ENCODE results near the gene SMTN. TPM values are rescaled to one million over a fixed set of nuclear protein-coding genes. Genes with fewer than 3 reads are reported as not detected.

The SMTN gene
- total RNA-seq, 4 donors from 2014 or later, result 171 to 341 (median 219) TPM

- no peak for DNase-seq
- TF ChIP-seq POLR2A (IDR thresholded peaks at IDR 0.05), result no peak
- no peak for TF ChIP-seq CTCF (IDR thresholded peaks at IDR 0.05)
- no peak for TF ChIP-seq POLR2AphosphoS5 (IDR thresholded peaks at IDR 0.05)
- no peak for TF ChIP-seq EP300 (IDR thresholded peaks at IDR 0.05; ENCODE audit: low read depth)
- Histone ChIP-seq H3K36me3 (no peaks in the 10 kb centered on the region), H3K9me3 (no peaks in the 10 kb centered on the region), H3K27ac (no peak overlapping the region), H3K4me1 (peaks cover 8 to 21% (median 16%) of the 10 kb centered on the region in 4 donors), H3K27me3 (no peaks in the 10 kb centered on the region), H3K4me3 (no peak overlapping the region)
- in situ Hi-C loops (cut with MboI; ENCODE audit: low pct_ligation_motif_present in 1 of 4, low pct_unique_long_range_greater_than_20kb in 1 of 4, low sequenced_read_pairs in 3 of 4) (no loop called here), intact Hi-C loops (cut with DNase I; ENCODE audit: low total_unique reads) (no loop called here)
- 84 to 100% methylated on average over 1 to 12 of the region's 13 CpGs for WGBS, 2 donors (ENCODE audit: low coverage in 1 of 2)
Measured at GRCh38 chr22:31126869-31127175, 45.7 kb downstream of the SMTN start.

- H3K9me3 ChIP-seq, result no peaks in the 10 kb centered on the region
- TF ChIP-seq POLR2AphosphoS5 (IDR thresholded peaks at IDR 0.05) (no peak), EP300 (IDR thresholded peaks at IDR 0.05; ENCODE audit: low read depth) (no peak)
- in situ Hi-C loops (cut with MboI; ENCODE audit: low pct_ligation_motif_present in 1 of 4, low pct_unique_long_range_greater_than_20kb in 1 of 4, low sequenced_read_pairs in 3 of 4), result no loop called here
- no peak overlapping the region for H3K27ac ChIP-seq
- no peak for DNase-seq
- WGBS, 2 donors (ENCODE audit: low coverage in 1 of 2), result 60 to 68% methylated on average over 6 to 19 of the region's 19 CpGs
- intact Hi-C loops (cut with DNase I; ENCODE audit: low total_unique reads), result no loop called here
- H3K36me3 ChIP-seq, result no peaks in the 10 kb centered on the region
- H3K4me3 ChIP-seq, result no peak overlapping the region
- no peaks in the 10 kb centered on the region for H3K27me3 ChIP-seq
- peaks cover 4 to 16% (median 11%) of the 10 kb centered on the region in 4 donors for H3K4me1 ChIP-seq
Measured at GRCh38 chr22:31127181-31127772, 46.2 kb downstream of the SMTN start.

GRCh38 chr22:31128156-31128555 lies 47.0 kb downstream of the SMTN start:
- no peak overlapping the region for H3K4me3 ChIP-seq
- WGBS, 2 donors (ENCODE audit: low coverage in 1 of 2), result 96% methylated on average over 7 of the region's 7 CpGs; no CpG with 5 or more reads in 1 of the 2 donors
- in situ Hi-C loops (cut with MboI; ENCODE audit: low pct_ligation_motif_present in 1 of 4, low pct_unique_long_range_greater_than_20kb in 1 of 4, low sequenced_read_pairs in 3 of 4) (no loop called here), intact Hi-C loops (cut with DNase I; ENCODE audit: low total_unique reads) (no loop called here)
- no peak for DNase-seq
- H3K27ac ChIP-seq, result no peak overlapping the region
- TF ChIP-seq CTCF (IDR thresholded peaks at IDR 0.05), result no peak
- TF ChIP-seq POLR2AphosphoS5 (IDR thresholded peaks at IDR 0.05), result no peak
- TF ChIP-seq EP300 (IDR thresholded peaks at IDR 0.05; ENCODE audit: low read depth), result no peak
- no peak for TF ChIP-seq POLR2A (IDR thresholded peaks at IDR 0.05)
- no peaks in the 10 kb centered on the region for H3K9me3 ChIP-seq
- no peaks in the 10 kb centered on the region for H3K27me3 ChIP-seq
- no peaks in the 10 kb centered on the region for H3K36me3 ChIP-seq
- H3K4me1 ChIP-seq, result peaks cover 0 to 10% (median 5%) of the 10 kb centered on the region in 4 donors

- DNase-seq, result no peak
- H3K4me1 ChIP-seq, result peaks cover 0 to 4% (median 0%) of the 10 kb centered on the region in 4 donors
- H3K36me3 ChIP-seq, result no peaks in the 10 kb centered on the region
- intact Hi-C loops (cut with DNase I; ENCODE audit: low total_unique reads), result no loop called here
- no peaks in the 10 kb centered on the region for H3K27me3 ChIP-seq
- H3K9me3 ChIP-seq, result no peaks in the 10 kb centered on the region
- H3K4me3 ChIP-seq, result no peak overlapping the region
- TF ChIP-seq CTCF (IDR thresholded peaks at IDR 0.05) (no peak), EP300 (IDR thresholded peaks at IDR 0.05; ENCODE audit: low read depth) (no peak), POLR2AphosphoS5 (IDR thresholded peaks at IDR 0.05) (no peak), POLR2A (IDR thresholded peaks at IDR 0.05) (no peak)
- H3K27ac ChIP-seq, result no peak overlapping the region
- in situ Hi-C loops (cut with MboI; ENCODE audit: low pct_ligation_motif_present in 1 of 4, low pct_unique_long_range_greater_than_20kb in 1 of 4, low sequenced_read_pairs in 3 of 4), result no loop called here
- WGBS, 2 donors (ENCODE audit: low coverage in 1 of 2), result 81% methylated on average over 2 of the region's 2 CpGs; no CpG with 5 or more reads in 1 of the 2 donors
Measured at GRCh38 chr22:31130873-31131272, 49.8 kb downstream of the SMTN start.

- Histone ChIP-seq H3K9me3 (no peaks in the 10 kb centered on the region), H3K4me1 (peaks cover 0 to 4% (median 0%) of the 10 kb centered on the region in 4 donors), H3K36me3 (no peaks in the 10 kb centered on the region), H3K4me3 (no peak overlapping the region), H3K27ac (no peak overlapping the region), H3K27me3 (peaks cover 3% of the 10 kb centered on the region)
- 88% methylated on average over 7 of the region's 19 CpGs; no CpG with 5 or more reads in 1 of the 2 donors for WGBS, 2 donors (ENCODE audit: low coverage in 1 of 2)
- no peak for DNase-seq
- intact Hi-C loops (cut with DNase I; ENCODE audit: low total_unique reads) (no loop called here), in situ Hi-C loops (cut with MboI; ENCODE audit: low pct_ligation_motif_present in 1 of 4, low pct_unique_long_range_greater_than_20kb in 1 of 4, low sequenced_read_pairs in 3 of 4) (no loop called here)
- TF ChIP-seq POLR2A (IDR thresholded peaks at IDR 0.05) (no peak), CTCF (IDR thresholded peaks at IDR 0.05) (no peak), EP300 (IDR thresholded peaks at IDR 0.05; ENCODE audit: low read depth) (no peak), POLR2AphosphoS5 (IDR thresholded peaks at IDR 0.05) (no peak)
Measured at GRCh38 chr22:31133911-31134310, 52.8 kb downstream of the SMTN start.
